Endothelial cell of umbilical vein (primary cell): ENCODE results near the gene CSRP1. TPM values are rescaled to one million over a fixed set of nuclear protein-coding genes. Genes with fewer than 3 reads are reported as not detected.
"Not testable (repeated sequence)": the region's sequence is repeated elsewhere in the genome, so short reads cannot be mapped to it uniquely, and the experiment has no call there.

Experiments
- BruUV-seq: library from RNA; stranded (reverse); fragments of 400-500 nt; replicated peaks from 2 replicates; lab custom pipeline; 2021; lab: Mats Ljungman, UMichigan
- CTCF ChIA-PET: fragments of 300-600, 350-600 bp; sonication (Branson Sonifier 250); formaldehyde crosslinking; loops from one replicate; lab custom pipeline; 2021; ENCODE audit warnings: antibody characterized with exemption, inconsistent platforms; lab: Charles Lee
- POLR2A ChIA-PET: fragments of 300-600, 350-600 bp; sonication (Branson Sonifier 250); formaldehyde crosslinking; loops from one replicate; lab custom pipeline; 2021; ENCODE audit warnings: antibody characterized with exemption, inconsistent platforms; lab: Charles Lee
- DNase-seq: peaks from one replicate; pipeline ENCODE4 v3.0.0-alpha.2; 2011; ENCODE audit warnings: low read depth, low spot score
- FAIRE-seq: peaks from 2 replicates; lab custom pipeline; 2011; peaks lifted over from hg19 to GRCh38; lab: Jason Lieb, UNC
- H2AFZ ChIP-seq: 2 replicates; pipeline ENCODE4 v1.6.0; 2012; ENCODE audit warnings: low read depth, low read length, control low read depth, inconsistent platforms
- H3K27ac ChIP-seq: 2 replicates; pipeline ENCODE4 v1.5.1; 2011; ENCODE audit warnings: low read depth, mild to moderate bottlenecking, control low read depth, low read length, moderate library complexity; ENCODE audit not compliant: insufficient read depth
- H3K27me3 ChIP-seq, 2 experiments: 2 replicates each; pipeline versions ENCODE4 v1.6.0 to v1.6.1; 2011; ENCODE audit warnings: low read length in 2 of 2, mixed read lengths in 1 of 2; ENCODE audit not compliant: control insufficient read depth in 2 of 2, insufficient read depth in 2 of 2
- H3K36me3 ChIP-seq, 2 experiments: 2 replicates in 1 of 2; 3 replicates in 1 of 2; pipeline ENCODE4 v1.5.1; 2011; ENCODE audit warnings: low read length in 2 of 2, mild to moderate bottlenecking in 1 of 2, moderate library complexity in 1 of 2; ENCODE audit not compliant: control insufficient read depth in 2 of 2, insufficient read depth in 2 of 2; ENCODE audit errors: extremely low read depth in 1 of 2
- H3K4me1 ChIP-seq: 3 replicates; pipeline ENCODE4 v1.5.1; 2011; ENCODE audit warnings: mild to moderate bottlenecking, low read length; ENCODE audit not compliant: control insufficient read depth, insufficient read depth; ENCODE audit errors: extremely low read depth
- H3K4me2 ChIP-seq: 2 replicates; pipeline ENCODE4 v1.6.1; 2011; ENCODE audit warnings: low read length, control low read depth, mixed read lengths; ENCODE audit not compliant: insufficient read depth
- H3K4me3 ChIP-seq, 3 experiments: fragments of 200-600 bp in 1 of 3; sonication (generic), shearing (Covaris generic) in 1 of 3; replicated peaks in 1 of 3; 2 replicates each; pipeline ENCODE4 v1.5.1; 2011 to 2016; ENCODE audit warnings: control low read depth in 3 of 3, low read length in 3 of 3, mild to moderate bottlenecking in 2 of 3, inconsistent platforms in 1 of 3, low read depth in 1 of 3, moderate library complexity in 1 of 3; ENCODE audit not compliant: insufficient read depth in 1 of 3
- H3K79me2 ChIP-seq: 2 replicates; pipeline ENCODE4 v1.6.0; 2012; ENCODE audit warnings: low read length, inconsistent platforms; ENCODE audit not compliant: control insufficient read depth, insufficient read depth
- H3K9ac ChIP-seq: replicated peaks from 2 replicates; pipeline ENCODE3; 2011; ENCODE audit warnings: low read length, control low read depth; ENCODE audit not compliant: insufficient read depth; ENCODE audit errors: extremely low read depth
- H3K9me1 ChIP-seq: replicated peaks from 3 replicates; pipeline ENCODE4 v1.6.0; 2011; ENCODE audit warnings: mild to moderate bottlenecking, low read length; ENCODE audit not compliant: control insufficient read depth, insufficient read depth; ENCODE audit errors: extremely low read depth
- H3K9me3 ChIP-seq: replicated peaks from 2 replicates; pipeline ENCODE4 v1.5.1; 2012; ENCODE audit warnings: low read length, inconsistent platforms; ENCODE audit not compliant: control insufficient read depth, insufficient read depth
- H4K20me1 ChIP-seq: replicated peaks from 2 replicates; pipeline ENCODE3; 2011; ENCODE audit warnings: mild to moderate bottlenecking, low read length; ENCODE audit not compliant: control insufficient read depth, insufficient read depth; ENCODE audit errors: extremely low read depth
- EZH2 ChIP-seq: IDR thresholded peaks from 2 replicates; pipeline ENCODE4 v1.6.1; 2012; ENCODE audit warnings: borderline replicate concordance, low read depth, mild to moderate bottlenecking, moderate library complexity, low read length, inconsistent platforms; ENCODE audit not compliant: severe bottlenecking
- FOS ChIP-seq: IDR thresholded peaks from 2 replicates; pipeline ENCODE4 v1.6.1; 2011; ENCODE audit warnings: mild to moderate bottlenecking, low read length, moderate library complexity, borderline replicate concordance; ENCODE audit not compliant: insufficient read depth
- GATA2 ChIP-seq: IDR thresholded peaks from 2 replicates; pipeline ENCODE4 v1.7.0; 2011; ENCODE audit warnings: low read depth, mild to moderate bottlenecking, moderate library complexity, mixed read lengths, low read length; ENCODE audit not compliant: insufficient read length, insufficient read depth
- JUN ChIP-seq: IDR thresholded peaks from 2 replicates; pipeline ENCODE4 v1.6.1; 2011; ENCODE audit warnings: borderline replicate concordance, low read depth; ENCODE audit not compliant: insufficient read length, insufficient read depth
- MAX ChIP-seq: IDR thresholded peaks from 2 replicates; pipeline ENCODE4 v1.6.1; 2011; ENCODE audit not compliant: insufficient read depth, insufficient read length
- MYC ChIP-seq: IDR thresholded peaks from one replicate; pipeline ENCODE4 v1.6.1; 2011; ENCODE audit warnings: mild to moderate bottlenecking, low read depth, low read length
- POLR2AphosphoS5 ChIP-seq: IDR thresholded peaks from 2 replicates; pipeline ENCODE4 v1.6.1; 2012; ENCODE audit warnings: low read depth, mild to moderate bottlenecking, control low read depth, low read length, moderate library complexity; ENCODE audit not compliant: insufficient read depth
- dilution Hi-C: fragments of 300-500 bp; cut with MboI; formaldehyde crosslinking; loops from one replicate; pipeline ENCODE4 v1.15.0; 2019; ENCODE audit warnings: low sequenced_read_pairs; ENCODE audit not compliant: extremely low pct_ligation_motif_present
- intact Hi-C: fragments of 100-400 bp; cut with micrococcal nuclease; formaldehyde crosslinking; loops from one replicate; pipeline ENCODE4 v1.10.0; 2022
- polyA plus RNA-seq, 4 experiments: library from polyadenylated mRNA; depleted of rRNA in 3 of 4; stranded (reverse) in 3 of 4; unstranded in 1 of 4; fragments of >200 nt; gene quantifications; 2 replicates each; pipeline versions ENCODE4 v1.2.1 to v1.2.3, GENCODE V29; 2011 to 2012; ENCODE audit warnings: missing spikeins in 1 of 4
- total RNA-seq: library from RNA; stranded (reverse); gene quantifications from 2 replicates; pipeline ENCODE4 v1.2.3, GENCODE V29; 2021

CSRP1 gene
- total and polyA plus RNA-seq, 2 donors (not counting 3 experiments of a cell fraction or from before 2014, with no cell fraction given) = 393 to 510 TPM

GRCh38 chr1:201493026-201493656, 13.8 kb downstream of the CSRP1 start:
- POLR2A ChIA-PET = interaction anchor here (1.1 kb wide), 1 partner anchor 10 kb away, joined by 8 read pairs; no protein-coding TSS in a partner anchor
- H3K36me3 ChIP-seq, H3K27me3 ChIP-seq, H2AFZ ChIP-seq, H3K9me3 ChIP-seq, H3K4me3 ChIP-seq, H4K20me1 ChIP-seq, H3K4me2 ChIP-seq, H3K9ac ChIP-seq, intact Hi-C loops, H3K9me1 ChIP-seq, BruUV-seq, FAIRE-seq, dilution Hi-C loops: not testable (repeated sequence)
- CTCF ChIA-PET = interaction anchor here (0.9 to 28.3 kb wide), 4 partner anchors 2 to 58 kb away, joined by 4 to 1317 read pairs (median 662); partner anchors contain the start of gene CSRP1
- peaks cover 63% of the 10 kb centered on the region for H3K79me2 ChIP-seq
- peak; percentile 51 for DNase-seq
- TF ChIP-seq JUN (peak; percentile 25), GATA2 (peak; percentile 67)
- H3K4me1 ChIP-seq = peaks cover 84% of the 10 kb centered on the region
- H3K27ac ChIP-seq = peak overlapping the region; percentile 90

DNA sequence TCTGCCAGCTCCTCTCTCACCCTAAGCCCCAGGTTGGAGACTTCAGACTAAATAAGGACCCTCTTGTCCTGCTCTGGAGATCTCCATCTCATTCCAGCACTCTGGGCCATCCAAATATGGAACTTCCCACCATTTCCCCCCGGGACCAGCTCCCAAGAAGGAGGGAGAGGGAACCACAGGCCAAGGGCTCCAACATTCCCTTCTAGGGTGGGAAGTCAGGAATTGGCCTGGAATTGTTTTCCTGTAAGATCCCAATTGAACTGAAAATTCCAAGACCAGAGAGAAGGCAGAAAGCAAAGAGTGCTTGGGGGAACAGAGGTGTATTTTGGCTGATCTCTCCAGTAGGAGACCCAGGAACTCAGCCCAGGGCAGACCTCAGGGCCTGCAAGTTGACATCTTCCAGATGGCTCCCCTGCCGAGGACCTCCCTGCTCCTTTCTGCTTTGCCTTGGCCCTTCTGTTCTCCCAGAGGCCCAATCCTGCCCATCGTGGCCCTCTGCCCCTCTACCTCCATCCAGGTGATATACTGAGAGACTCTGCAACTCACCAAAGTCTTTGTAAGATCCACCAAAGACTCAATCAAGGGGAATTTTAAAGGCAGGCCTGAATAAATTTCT, 14.9 kb downstream of the CSRP1 start:
- H3K9ac ChIP-seq = no peak overlapping the region
- ChIA-PET CTCF (interaction anchor here (0.9 to 28.3 kb wide), 6 partner anchors 9 to 57 kb away, joined by 3 to 1317 read pairs (median 4); partner anchors contain the start of gene CSRP1), POLR2A (interaction anchor here (1.6 to 7.3 kb wide), 2 partner anchors 12 to 21 kb away, joined by 4 to 124 read pairs; partner anchors contain the start of gene CSRP1)
- no peak for FAIRE-seq
- H3K27me3 ChIP-seq = no peaks in the 10 kb centered on the region
- no peak overlapping the region for H3K4me2 ChIP-seq
- H3K4me3 ChIP-seq = no peak overlapping the region
- BruUV-seq = no TSS peak
- H3K9me3 ChIP-seq = no peaks in the 10 kb centered on the region
- H4K20me1 ChIP-seq = no peaks in the 10 kb centered on the region
- intact Hi-C loops = no loop called here
- H3K27ac ChIP-seq = peak overlapping the region; percentile 90
- H3K36me3 ChIP-seq = peaks cover 6 to 11% of the 10 kb centered on the region in 2 experiments
- TF ChIP-seq MAX = no peak
- TF ChIP-seq MYC = no peak
- no peak for TF ChIP-seq FOS
- TF ChIP-seq EZH2 = no peak
- TF ChIP-seq GATA2 = no peak
- TF ChIP-seq JUN = no peak
- no peak for TF ChIP-seq POLR2AphosphoS5
- DNase-seq = no peak
- peaks cover 56% of the 10 kb centered on the region for H3K79me2 ChIP-seq
- dilution Hi-C loops = no loop called here
- H2AFZ ChIP-seq = no peak overlapping the region
- H3K9me1 ChIP-seq = no peaks in the 10 kb centered on the region
- peaks cover 87% of the 10 kb centered on the region for H3K4me1 ChIP-seq
